IMR-90 (cell line): ENCODE measurements around the gene DSC2. TPM values are rescaled to one million over a fixed set of nuclear protein-coding genes. Genes with fewer than 3 reads are reported as not detected.

Experiments used
- ATAC-seq: fragments of 200-7000 bp; cut with Tn5 transposase; 2 replicates; pipeline ENCODE4 v1.9.1; 2020; ENCODE audit warnings: low read depth, mild to moderate bottlenecking, moderate library complexity
- BruUV-seq: library from RNA; stranded (reverse); fragments of 400-500 nt; replicated peaks from 2 replicates; lab custom pipeline; 2021; lab: Mats Ljungman, UMichigan
- CTCF ChIA-PET: fragments of 300-600 bp; formaldehyde crosslinking; extraction: SDS; loops from one replicate; lab custom pipeline; 2021; ENCODE audit warnings: antibody characterized with exemption; lab: Yijun Ruan, JAX
- POLR2A ChIA-PET: fragments of 300-600 bp; sonication (Branson Sonifier 250); formaldehyde crosslinking; loops from one replicate; lab custom pipeline; 2022; ENCODE audit warnings: antibody characterized with exemption; ENCODE audit not compliant: unreplicated experiment; lab: Charles Lee
- DNase-seq: peaks from one replicate; pipeline ENCODE4 v3.0.0; 2013
- H2AFZ ChIP-seq: replicated peaks from 2 replicates; pipeline ENCODE3; 2013; ENCODE audit warnings: low read length, mild to moderate bottlenecking; ENCODE audit not compliant: poor library complexity
- H2AK5ac ChIP-seq: 2 replicates; pipeline ENCODE4 v1.6.1; 2013; ENCODE audit warnings: low read depth, low read length, inconsistent platforms
- H2AK9ac ChIP-seq: replicated peaks from 2 replicates; pipeline ENCODE3; 2013; ENCODE audit warnings: mild to moderate bottlenecking, low read depth, low read length, moderate library complexity; ENCODE audit not compliant: poor library complexity
- H2BK120ac ChIP-seq: 2 replicates; pipeline ENCODE4 v1.6.1; 2013; ENCODE audit warnings: low read depth, low read length, inconsistent platforms
- H2BK15ac ChIP-seq: 3 replicates; pipeline ENCODE4 v1.6.1; 2013; ENCODE audit warnings: low read depth, low read length, inconsistent platforms
- H2BK20ac ChIP-seq: 2 replicates; pipeline ENCODE4 v1.6.1; 2013; ENCODE audit warnings: low read depth, mild to moderate bottlenecking, inconsistent platforms, low read length, moderate library complexity
- H2BK5ac ChIP-seq: 2 replicates; pipeline ENCODE4 v1.6.1; 2013; ENCODE audit warnings: mild to moderate bottlenecking, low read depth, low read length, inconsistent platforms; ENCODE audit not compliant: poor library complexity, severe bottlenecking
- H3K14ac ChIP-seq: replicated peaks from 2 replicates; pipeline ENCODE4 v1.6.1; 2013; ENCODE audit warnings: low read depth, low read length, inconsistent platforms
- H3K18ac ChIP-seq: 2 replicates; pipeline ENCODE4 v1.6.1; 2013; ENCODE audit warnings: low read depth, low read length, control low read depth
- H3K23ac ChIP-seq: 2 replicates; pipeline ENCODE4 v1.6.1; 2013; ENCODE audit warnings: low read depth, low read length, inconsistent platforms
- H3K27ac ChIP-seq: 2 replicates; pipeline ENCODE4 v1.5.1; 2013; ENCODE audit warnings: mild to moderate bottlenecking, control low read depth, low read length; ENCODE audit not compliant: insufficient read depth
- H3K27me3 ChIP-seq: 2 replicates; pipeline ENCODE4 v1.6.1; 2013; ENCODE audit warnings: low read length; ENCODE audit not compliant: control insufficient read depth, insufficient read depth
- H3K36me3 ChIP-seq: 2 replicates; pipeline ENCODE4 v1.6.1; 2013; ENCODE audit warnings: low read length, mixed read lengths; ENCODE audit not compliant: control insufficient read depth, insufficient read depth
- H3K4ac ChIP-seq: 2 replicates; pipeline ENCODE4 v1.6.1; 2013; ENCODE audit warnings: low read depth, low read length, inconsistent platforms
- H3K4me1 ChIP-seq: 2 replicates; pipeline ENCODE4 v1.6.1; 2013; ENCODE audit warnings: low read length, mixed read lengths; ENCODE audit not compliant: control insufficient read depth, insufficient read depth
- H3K4me2 ChIP-seq: 2 replicates; pipeline ENCODE4 v1.6.1; 2013; ENCODE audit warnings: low read depth, mild to moderate bottlenecking, control low read depth, low read length, moderate library complexity
- H3K4me3 ChIP-seq: 2 replicates; pipeline ENCODE4 v1.5.1; 2013; ENCODE audit warnings: low read depth, mild to moderate bottlenecking, control low read depth, low read length, moderate library complexity; ENCODE audit not compliant: insufficient read depth
- H3K56ac ChIP-seq: 2 replicates; pipeline ENCODE4 v1.6.1; 2013; ENCODE audit warnings: low read length, inconsistent platforms; ENCODE audit not compliant: insufficient read depth; ENCODE audit errors: extremely low read depth
- H3K79me1 ChIP-seq, 2 experiments: 2 replicates each; pipeline ENCODE4 v1.6.1; 2013; ENCODE audit warnings: low read length in 2 of 2, inconsistent platforms in 1 of 2, low read depth in 1 of 2
- H3K9ac ChIP-seq: 2 replicates; pipeline ENCODE4 v1.6.1; 2013; ENCODE audit warnings: low read depth, low read length, control low read depth
- H3K9me1 ChIP-seq: 2 replicates; pipeline ENCODE4 v1.6.1; 2013; ENCODE audit warnings: low read length, inconsistent platforms; ENCODE audit not compliant: insufficient read depth
- H3K9me3 ChIP-seq: 2 replicates; pipeline ENCODE4 v1.6.1; 2013; ENCODE audit warnings: low read length; ENCODE audit not compliant: control insufficient read depth, insufficient read depth
- H4K20me1 ChIP-seq: 2 replicates; pipeline ENCODE4 v1.6.1; 2013; ENCODE audit warnings: low read length, inconsistent platforms; ENCODE audit not compliant: insufficient read depth
- H4K5ac ChIP-seq: 2 replicates; pipeline ENCODE4 v1.6.1; 2013; ENCODE audit warnings: mild to moderate bottlenecking, low read depth, low read length, control low read depth
- H4K8ac ChIP-seq, 2 experiments: 2 replicates each; pipeline ENCODE4 v1.6.1; 2013; ENCODE audit warnings: low read depth in 2 of 2, low read length in 2 of 2, control low read depth in 1 of 2, inconsistent platforms in 1 of 2
- H4K91ac ChIP-seq: 2 replicates; pipeline ENCODE4 v1.6.1; 2013; ENCODE audit warnings: low read depth, low read length, inconsistent platforms; ENCODE audit not compliant: insufficient read depth
- BHLHE40 ChIP-seq: fragments of 150-350 bp; IDR thresholded peaks from 2 replicates; pipeline ENCODE4 v1.6.1; 2016; ENCODE audit warnings: mild to moderate bottlenecking, low read depth, low read length
- CEBPB ChIP-seq: IDR thresholded peaks from 2 replicates; pipeline ENCODE4 v1.6.1; 2012; ENCODE audit warnings: low read depth, low read length, improper control_type of control experiment
- CHD1 ChIP-seq: IDR thresholded peaks from 2 replicates; pipeline ENCODE4 v1.6.1; 2012; ENCODE audit warnings: low read depth, low read length, improper control_type of control experiment
- CTCF ChIP-seq: conservative IDR thresholded peaks from 2 replicates; pipeline ENCODE4 v1.5.1; 2012; ENCODE audit warnings: mild to moderate bottlenecking, low read depth, low read length, improper control_type of control experiment
- ELK1 ChIP-seq: fragments of 150-350 bp; IDR thresholded peaks from 2 replicates; pipeline ENCODE4 v1.6.1; 2016; ENCODE audit warnings: low read depth, mild to moderate bottlenecking, low read length, moderate library complexity, borderline replicate concordance
- FOS ChIP-seq: fragments of 150-350 bp; IDR thresholded peaks from 2 replicates; pipeline ENCODE4 v1.6.1; 2016; ENCODE audit warnings: low read depth, low read length
- MAFK ChIP-seq: IDR thresholded peaks from 2 replicates; pipeline ENCODE4 v1.6.1; 2012; ENCODE audit warnings: low read depth, low read length, improper control_type of control experiment
- MXI1 ChIP-seq: IDR thresholded peaks from 2 replicates; pipeline ENCODE4 v1.6.1; 2012; ENCODE audit warnings: low read depth, mild to moderate bottlenecking, low read length, moderate library complexity, borderline replicate concordance
- NFE2L2 ChIP-seq: fragments of 150-350 bp; IDR thresholded peaks from 2 replicates; pipeline ENCODE4 v1.6.1; 2016; ENCODE audit warnings: low read depth, mild to moderate bottlenecking, low read length
- POLR2A ChIP-seq: IDR thresholded peaks from 2 replicates; pipeline ENCODE4 v1.6.1; 2012; ENCODE audit warnings: mild to moderate bottlenecking, low read depth, low read length
- RAD21 ChIP-seq: IDR thresholded peaks from 2 replicates; pipeline ENCODE4 v1.6.1; 2012; ENCODE audit warnings: low read length, improper control_type of control experiment
- RFX5 ChIP-seq: IDR thresholded peaks from 2 replicates; pipeline ENCODE4 v1.8.0; 2012; ENCODE audit warnings: low read depth, mild to moderate bottlenecking, low read length, moderate library complexity
- SMC3 ChIP-seq: fragments of 150-350 bp; IDR thresholded peaks from 2 replicates; pipeline ENCODE4 v1.6.1; 2016; ENCODE audit warnings: low read depth, mild to moderate bottlenecking, antibody characterized with exemption, low read length, moderate library complexity
- USF2 ChIP-seq: fragments of 150-350 bp; IDR thresholded peaks from 2 replicates; pipeline ENCODE4 v1.6.1; 2017; ENCODE audit warnings: mild to moderate bottlenecking, antibody characterized with exemption, low read length, low read depth
- WGBS, 2 experiments: methylation state at CpG; one replicate each; pipeline versions ENCODE4 v1.1.5 to v1.1.7; 2013; ENCODE audit warnings: missing lambda C conversion rate in 2 of 2; ENCODE audit not compliant: insufficient read length in 1 of 2; ENCODE audit errors: extremely low coverage in 2 of 2; 5-methylcytosine and 5-hydroxymethylcytosine counted together
- dilution Hi-C: fragments of 300-500 bp; cut with HindIII; formaldehyde crosslinking; loops from one replicate; pipeline ENCODE4 v1.14.3; 2018; ENCODE audit warnings: low sequenced_read_pairs; ENCODE audit not compliant: unreplicated experiment
- in situ Hi-C: fragments of 300-500 bp; cut with MboI; formaldehyde crosslinking; loops from 3 replicates; pipeline ENCODE4 v1.14.3; 2019; ENCODE audit warnings: low sequenced_read_pairs, inconsistent platforms, mixed read lengths
- intact Hi-C: fragments of 100-400 bp; cut with micrococcal nuclease; formaldehyde crosslinking; loops from 2 replicates; pipeline ENCODE4 v1.10.0; 2022
- polyA plus RNA-seq, 3 experiments: library from polyadenylated mRNA; depleted of rRNA; stranded (reverse); fragments of >200 nt; gene quantifications; 2 replicates each; pipeline ENCODE4 v1.2.3, GENCODE V29; 2012; ENCODE audit warnings: low replicate concordance in 1 of 3
- total RNA-seq: library from RNA; depleted of rRNA; stranded (reverse); fragments of >200 nt; gene quantifications from 2 replicates; pipeline ENCODE4 v1.2.3, GENCODE V29; 2012

Gene DSC2
- total and polyA plus RNA-seq, 2 of the 4 experiments (the other 2 are of a cell fraction) = not detected

GRCh38 chr18:31043709-31044108 is 58.5 kb downstream of the DSC2 start:
- Histone ChIP-seq H3K14ac (no peak overlapping the region), H4K5ac (no peak overlapping the region), H3K27me3 (peaks cover 21% of the 10 kb centered on the region), H3K79me1 (no peaks in the 10 kb centered on the region), H4K8ac (no peak overlapping the region), H2BK20ac (no peak overlapping the region), H2BK5ac (no peak overlapping the region), H2AK5ac (no peak overlapping the region), H3K36me3 (no peaks in the 10 kb centered on the region), H3K4me1 (no peaks in the 10 kb centered on the region), H3K23ac (no peak overlapping the region), H4K20me1 (no peaks in the 10 kb centered on the region), H2AFZ (no peak overlapping the region), H3K9ac (no peak overlapping the region), H2BK15ac (no peak overlapping the region), H3K4ac (no peak overlapping the region), H2AK9ac (no peak overlapping the region), H3K9me3 (peaks cover 8% of the 10 kb centered on the region), H3K9me1 (no peaks in the 10 kb centered on the region), H3K56ac (no peak overlapping the region), H3K27ac (no peak overlapping the region), H4K91ac (no peak overlapping the region), H2BK120ac (no peak overlapping the region), H3K18ac (no peak overlapping the region), H3K4me2 (no peak overlapping the region), H3K4me3 (no peak overlapping the region)
- TF ChIP-seq USF2 = no peak
- TF ChIP-seq CHD1 = no peak
- TF ChIP-seq POLR2A = no peak
- TF ChIP-seq CEBPB = no peak
- TF ChIP-seq CTCF = no peak
- no peak for TF ChIP-seq FOS
- TF ChIP-seq BHLHE40 = no peak
- TF ChIP-seq RAD21 = no peak
- no peak for TF ChIP-seq ELK1
- no peak for TF ChIP-seq MAFK
- no peak for TF ChIP-seq RFX5
- TF ChIP-seq NFE2L2 = no peak
- TF ChIP-seq SMC3 = no peak
- TF ChIP-seq MXI1 = no peak
- BruUV-seq = no TSS peak
- dilution Hi-C loops (no loop called here), intact Hi-C loops (no loop called here), in situ Hi-C loops (no loop called here)
- no CpG with 5 or more reads among the region's 7 CpGs for WGBS, 2 experiments
- ChIA-PET CTCF (no interaction called here), POLR2A (no interaction called here)
- ATAC-seq (no peak), DNase-seq (no peak)
